ENCODE data around the gene ADAMTS8.

DNA sequence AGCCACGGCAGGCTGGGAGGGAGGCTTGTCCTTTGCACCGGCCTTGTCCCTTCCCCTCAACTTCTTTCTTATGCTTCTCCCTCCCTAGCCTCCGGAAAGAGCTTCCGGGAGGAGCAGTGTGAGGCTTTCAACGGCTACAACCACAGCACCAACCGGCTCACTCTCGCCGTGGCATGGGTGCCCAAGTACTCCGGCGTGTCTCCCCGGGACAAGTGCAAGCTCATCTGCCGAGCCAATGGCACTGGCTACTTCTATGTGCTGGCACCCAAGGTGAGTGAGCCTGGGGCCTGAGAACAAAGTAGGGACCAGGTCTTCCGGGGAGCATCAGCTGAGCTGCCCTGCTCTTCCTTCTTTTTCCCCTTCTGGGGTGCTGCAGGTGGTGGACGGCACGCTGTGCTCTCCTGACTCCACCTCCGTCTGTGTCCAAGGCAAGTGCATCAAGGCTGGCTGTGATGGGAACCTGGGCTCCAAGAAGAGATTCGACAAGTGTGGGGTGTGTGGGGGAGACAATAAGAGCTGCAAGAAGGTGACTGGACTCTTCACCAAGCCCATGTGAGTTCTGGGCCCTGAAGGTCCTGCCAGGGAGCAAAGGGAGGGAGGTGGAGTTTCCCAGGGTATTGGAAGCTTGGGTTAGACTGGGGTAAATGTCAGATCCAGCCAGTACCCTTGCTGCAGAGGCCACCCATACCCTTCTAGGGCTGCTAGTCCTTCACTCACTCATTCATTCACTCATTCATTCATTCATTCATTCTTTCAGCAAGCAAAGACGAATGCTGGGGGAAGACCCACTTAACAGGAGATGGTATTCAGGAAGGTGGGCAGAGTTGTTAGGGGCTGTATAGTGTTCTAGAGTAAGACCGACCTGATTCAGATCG lies 42.7 kb upstream of the ADAMTS8 start:
- TF ChIP-seq, protein P1, sequence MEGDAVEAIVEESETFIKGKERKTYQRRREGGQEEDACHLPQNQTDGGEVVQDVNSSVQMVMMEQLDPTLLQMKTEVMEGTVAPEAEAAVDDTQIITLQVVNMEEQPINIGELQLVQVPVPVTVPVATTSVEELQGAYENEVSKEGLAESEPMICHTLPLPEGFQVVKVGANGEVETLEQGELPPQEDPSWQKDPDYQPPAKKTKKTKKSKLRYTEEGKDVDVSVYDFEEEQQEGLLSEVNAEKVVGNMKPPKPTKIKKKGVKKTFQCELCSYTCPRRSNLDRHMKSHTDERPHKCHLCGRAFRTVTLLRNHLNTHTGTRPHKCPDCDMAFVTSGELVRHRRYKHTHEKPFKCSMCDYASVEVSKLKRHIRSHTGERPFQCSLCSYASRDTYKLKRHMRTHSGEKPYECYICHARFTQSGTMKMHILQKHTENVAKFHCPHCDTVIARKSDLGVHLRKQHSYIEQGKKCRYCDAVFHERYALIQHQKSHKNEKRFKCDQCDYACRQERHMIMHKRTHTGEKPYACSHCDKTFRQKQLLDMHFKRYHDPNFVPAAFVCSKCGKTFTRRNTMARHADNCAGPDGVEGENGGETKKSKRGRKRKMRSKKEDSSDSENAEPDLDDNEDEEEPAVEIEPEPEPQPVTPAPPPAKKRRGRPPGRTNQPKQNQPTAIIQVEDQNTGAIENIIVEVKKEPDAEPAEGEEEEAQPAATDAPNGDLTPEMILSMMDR (IDR thresholded peaks at IDR 0.05 in 2 of 3, conservative IDR thresholded peaks at IDR 0.05 in 1 of 3; ENCODE audit: control insufficient read depth in 2 of 3, extremely low read depth in 1 of 3, insufficient read depth in 1 of 3, low read depth in 3 of 3, low read length in 3 of 3), result no peak
- TF ChIP-seq SREBF2 (IDR thresholded peaks at IDR 0.05; ENCODE audit: low read length) (no peak), USF2 (IDR thresholded peaks at IDR 0.05; ENCODE audit: borderline replicate concordance, low read depth, low read length) (no peak), BCL11A (IDR thresholded peaks at IDR 0.05; ENCODE audit: low read depth, low read length) (no peak), EGR1 (IDR thresholded peaks at IDR 0.05; ENCODE audit: borderline replicate concordance in 1 of 2, low read depth in 2 of 2, low read length in 2 of 2) (no peak), EZH2 (IDR thresholded peaks at IDR 0.05; ENCODE audit: borderline replicate concordance, control insufficient read depth, low read depth, low read length) (no peak), MYB (IDR thresholded peaks at IDR 0.05; ENCODE audit: borderline replicate concordance, low read depth, low read length) (no peak), EP300 (IDR thresholded peaks at IDR 0.05; ENCODE audit: borderline replicate concordance in 1 of 2, control insufficient read depth in 1 of 2, low read depth in 2 of 2, low read length in 2 of 2) (no peak), NBN (IDR thresholded peaks at IDR 0.05) (no peak), NFXL1 (IDR thresholded peaks at IDR 0.05; ENCODE audit: borderline replicate concordance) (no peak), FOXM1 (IDR thresholded peaks at IDR 0.05; ENCODE audit: low read depth, low read length) (no peak), RAD21 (IDR thresholded peaks at IDR 0.05; ENCODE audit: insufficient read depth, low read depth, low read length) (no peak)
- TF ChIP-seq, protein P2, sequence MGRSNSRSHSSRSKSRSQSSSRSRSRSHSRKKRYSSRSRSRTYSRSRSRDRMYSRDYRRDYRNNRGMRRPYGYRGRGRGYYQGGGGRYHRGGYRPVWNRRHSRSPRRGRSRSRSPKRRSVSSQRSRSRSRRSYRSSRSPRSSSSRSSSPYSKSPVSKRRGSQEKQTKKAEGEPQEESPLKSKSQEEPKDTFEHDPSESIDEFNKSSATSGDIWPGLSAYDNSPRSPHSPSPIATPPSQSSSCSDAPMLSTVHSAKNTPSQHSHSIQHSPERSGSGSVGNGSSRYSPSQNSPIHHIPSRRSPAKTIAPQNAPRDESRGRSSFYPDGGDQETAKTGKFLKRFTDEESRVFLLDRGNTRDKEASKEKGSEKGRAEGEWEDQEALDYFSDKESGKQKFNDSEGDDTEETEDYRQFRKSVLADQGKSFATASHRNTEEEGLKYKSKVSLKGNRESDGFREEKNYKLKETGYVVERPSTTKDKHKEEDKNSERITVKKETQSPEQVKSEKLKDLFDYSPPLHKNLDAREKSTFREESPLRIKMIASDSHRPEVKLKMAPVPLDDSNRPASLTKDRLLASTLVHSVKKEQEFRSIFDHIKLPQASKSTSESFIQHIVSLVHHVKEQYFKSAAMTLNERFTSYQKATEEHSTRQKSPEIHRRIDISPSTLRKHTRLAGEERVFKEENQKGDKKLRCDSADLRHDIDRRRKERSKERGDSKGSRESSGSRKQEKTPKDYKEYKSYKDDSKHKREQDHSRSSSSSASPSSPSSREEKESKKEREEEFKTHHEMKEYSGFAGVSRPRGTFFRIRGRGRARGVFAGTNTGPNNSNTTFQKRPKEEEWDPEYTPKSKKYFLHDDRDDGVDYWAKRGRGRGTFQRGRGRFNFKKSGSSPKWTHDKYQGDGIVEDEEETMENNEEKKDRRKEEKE (IDR thresholded peaks at IDR 0.05), result no peak
- TF ChIP-seq, protein P3, sequence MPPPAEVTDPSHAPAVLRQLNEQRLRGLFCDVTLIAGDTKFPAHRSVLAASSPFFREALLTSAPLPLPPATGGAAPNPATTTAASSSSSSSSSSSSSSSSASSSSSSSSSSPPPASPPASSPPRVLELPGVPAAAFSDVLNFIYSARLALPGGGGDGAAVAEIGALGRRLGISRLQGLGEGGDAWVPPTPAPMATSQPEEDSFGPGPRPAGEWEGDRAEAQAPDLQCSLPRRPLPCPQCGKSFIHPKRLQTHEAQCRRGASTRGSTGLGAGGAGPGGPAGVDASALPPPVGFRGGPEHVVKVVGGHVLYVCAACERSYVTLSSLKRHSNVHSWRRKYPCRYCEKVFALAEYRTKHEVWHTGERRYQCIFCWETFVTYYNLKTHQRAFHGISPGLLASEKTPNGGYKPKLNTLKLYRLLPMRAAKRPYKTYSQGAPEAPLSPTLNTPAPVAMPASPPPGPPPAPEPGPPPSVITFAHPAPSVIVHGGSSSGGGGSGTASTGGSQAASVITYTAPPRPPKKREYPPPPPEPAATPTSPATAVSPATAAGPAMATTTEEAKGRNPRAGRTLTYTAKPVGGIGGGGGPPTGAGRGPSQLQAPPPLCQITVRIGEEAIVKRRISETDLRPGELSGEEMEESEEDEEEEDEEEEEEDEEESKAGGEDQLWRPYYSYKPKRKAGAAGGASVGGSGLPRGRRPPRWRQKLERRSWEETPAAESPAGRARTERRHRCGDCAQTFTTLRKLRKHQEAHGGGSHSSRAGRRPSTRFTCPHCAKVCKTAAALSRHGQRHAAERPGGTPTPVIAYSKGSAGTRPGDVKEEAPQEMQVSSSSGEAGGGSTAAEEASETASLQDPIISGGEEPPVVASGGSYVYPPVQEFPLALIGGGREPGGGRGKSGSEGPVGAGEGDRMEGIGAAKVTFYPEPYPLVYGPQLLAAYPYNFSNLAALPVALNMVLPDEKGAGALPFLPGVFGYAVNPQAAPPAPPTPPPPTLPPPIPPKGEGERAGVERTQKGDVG (CRISPR knock-in tag; IDR thresholded peaks at IDR 0.05), result no peak
